ENCODE results near the gene LIPT1.
"Not testable (repeated sequence)": the region's sequence is repeated elsewhere in the genome, so short reads cannot be mapped to it uniquely, and the experiment has no call there.

Gene LIPT1

GRCh38 chr2:99180755-99181623 is 26.2 kb downstream of the LIPT1 start, which contains the start of the genes MITD1 and MRPL30:
Gene MITD1 (minus strand): TSS chr2:99181058. CDS start chr2:99180981, 77 bp downstream.
Gene MRPL30 (plus strand): TSS chr2:99181184. CDS start chr2:99186204, 5,020 bp downstream.
- peak; percentile 91 for DNase-seq

GRCh38 chr2:99181624-99182000 is 26.8 kb downstream of the LIPT1 start:
- no peak for DNase-seq

- DNase-seq, result no peak
These were observed 28.3 kb downstream of the LIPT1 start for GRCh38 chr2:99183025-99183424.

GRCh38 chr2:99184811-99185210 is 30.0 kb downstream of the LIPT1 start:
- DNase-seq, result no peak

GRCh38 chr2:99187011-99187410 is 32.2 kb downstream of the LIPT1 start:
- no peak for DNase-seq

GRCh38 chr2:99188357-99188756 is 33.6 kb downstream of the LIPT1 start:
- no peak for DNase-seq

- no peak for DNase-seq
These were observed 35.8 kb downstream of the LIPT1 start for GRCh38 chr2:99190548-99190947.

- DNase-seq, result not testable (repeated sequence)
These were observed 37.6 kb downstream of the LIPT1 start for GRCh38 chr2:99192364-99192763.

- no peak for DNase-seq
These were observed 43.5 kb downstream of the LIPT1 start for GRCh38 chr2:99198103-99198841.

GRCh38 chr2:99200076-99200800 is 45.5 kb downstream of the LIPT1 start:
- no peak for DNase-seq

GRCh38 chr2:99201959-99202678 is 47.4 kb downstream of the LIPT1 start:
- DNase-seq, result no peak

- DNase-seq, result no peak
These were observed 50.7 kb downstream of the LIPT1 start for GRCh38 chr2:99205491-99205890.

All from activated CD4-positive, alpha-beta T cell treated with anti-CD3 and anti-CD28 coated beads for 48 hours (primary cell).